Activated CD4-positive, alpha-beta memory T cell treated with anti-CD3 and anti-CD28 coated beads for 36 hours (primary cell): Measurements from ENCODE around the gene SAV1. TPM values are rescaled to one million over a fixed set of nuclear protein-coding genes. Genes with fewer than 3 reads are reported as not detected.

ENCODE experiments used
- total RNA-seq, 2 experiments: library from RNA; stranded (reverse); gene quantifications; one replicate each; pipeline ENCODE4 v1.2.3, GENCODE V29; 2021

Gene SAV1
- total RNA-seq, 2 experiments from 2014 or later: 13.4 to 13.5 TPM

Other genes starting within 250 kb of the SAV1 start
- 10 to 100 TPM; 14.6 to 15.6 TPM for gene MAP4K5, start 135.7 kb downstream of the SAV1 start, total RNA-seq
- under 1 TPM; 0.38 to 0.58 TPM for gene ATL1, start 108.2 kb downstream of the SAV1 start, total RNA-seq
- 10 to 100 TPM; 44.7 to 44.8 TPM for gene NIN, start 162.9 kb upstream of the SAV1 start, total RNA-seq
- gene ABHD12B, start 203.7 kb upstream of the SAV1 start, total RNA-seq: not detected